Mesenchymal stem cell (in vitro differentiated cells and primary cell): Measurements from ENCODE around the gene SRRT.
A peak's percentile ranks its signal among the peaks of the same experiment; 100 is the strongest.

Source experiments
- DNase-seq: peaks from one replicate; pipeline ENCODE4 v3.0.0-alpha.2; 2013
- H2AFZ ChIP-seq: one replicate; pipeline ENCODE4 v1.6.1; 2013; ENCODE audit warnings: low read depth, mild to moderate bottlenecking, control low read depth, inconsistent platforms, low read length, moderate library complexity
- H2AK5ac ChIP-seq: 2 replicates; pipeline ENCODE4 v1.6.1; 2013; ENCODE audit warnings: low read length, moderate library complexity, mild to moderate bottlenecking, inconsistent platforms; ENCODE audit not compliant: severe bottlenecking
- H2BK120ac ChIP-seq: one replicate; pipeline ENCODE4 v1.6.1; 2013; ENCODE audit warnings: low read depth, mild to moderate bottlenecking, inconsistent platforms, low read length, moderate library complexity
- H2BK12ac ChIP-seq, 2 experiments: one replicate each; pipeline ENCODE4 v1.6.1; 2013; ENCODE audit warnings: inconsistent platforms in 2 of 2, low read length in 2 of 2, mild to moderate bottlenecking in 2 of 2, moderate library complexity in 2 of 2, control low read depth in 1 of 2
- H2BK15ac ChIP-seq: one replicate; pipeline ENCODE4 v1.6.1; 2013; ENCODE audit warnings: mild to moderate bottlenecking, low read depth, inconsistent platforms; ENCODE audit not compliant: poor library complexity, severe bottlenecking
- H2BK5ac ChIP-seq: 2 replicates; pipeline ENCODE4 v1.6.1; 2013; ENCODE audit warnings: low read depth, mild to moderate bottlenecking, low read length, control low read depth, inconsistent platforms; ENCODE audit not compliant: poor library complexity, severe bottlenecking
- H3K14ac ChIP-seq, 2 experiments: one replicate each; pipeline ENCODE4 v1.6.1; 2013; ENCODE audit warnings: inconsistent platforms in 2 of 2, low read length in 2 of 2, control low read depth in 1 of 2, mild to moderate bottlenecking in 1 of 2, moderate library complexity in 1 of 2
- H3K18ac ChIP-seq, 2 experiments: one replicate each; pipeline ENCODE4 v1.6.1; 2013; ENCODE audit warnings: inconsistent platforms in 2 of 2, low read length in 2 of 2, control low read depth in 1 of 2, low read depth in 1 of 2, mild to moderate bottlenecking in 1 of 2
- H3K23ac ChIP-seq, 2 experiments: one replicate each; pipeline ENCODE4 v1.6.1; 2013; ENCODE audit warnings: inconsistent platforms in 2 of 2, low read length in 2 of 2, mild to moderate bottlenecking in 2 of 2, moderate library complexity in 2 of 2, control low read depth in 1 of 2
- H3K27ac ChIP-seq: 2 replicates; pipeline ENCODE4 v1.5.1; 2013; ENCODE audit warnings: mild to moderate bottlenecking, moderate library complexity, low read length, control low read depth, inconsistent platforms; ENCODE audit not compliant: poor library complexity, severe bottlenecking
- H3K27me3 ChIP-seq, 2 experiments: 2 replicates each; pipeline versions ENCODE4 v1.6.1 to v1.7.0; 2013; ENCODE audit warnings: low read length in 2 of 2, mild to moderate bottlenecking in 2 of 2, moderate library complexity in 2 of 2, control low read depth in 1 of 2, inconsistent platforms in 1 of 2; ENCODE audit not compliant: control insufficient read depth in 1 of 2, insufficient read depth in 1 of 2
- H3K36me3 ChIP-seq, 2 experiments: 2 replicates each; pipeline versions ENCODE4 v1.6.1 to v1.7.0; 2013; ENCODE audit warnings: low read length in 2 of 2, control low read depth in 1 of 2, inconsistent platforms in 1 of 2, low read depth in 1 of 2, mild to moderate bottlenecking in 1 of 2; ENCODE audit not compliant: insufficient read depth in 2 of 2, control insufficient read depth in 1 of 2
- H3K4ac ChIP-seq, 2 experiments: one replicate each; pipeline ENCODE4 v1.6.1; 2013; ENCODE audit warnings: inconsistent platforms in 2 of 2, low read length in 2 of 2, mild to moderate bottlenecking in 2 of 2, moderate library complexity in 2 of 2, control low read depth in 1 of 2, low read depth in 1 of 2
- H3K4me1 ChIP-seq: 2 replicates; pipeline ENCODE4 v1.6.1; 2013; ENCODE audit warnings: low read depth, low read length, control low read depth; ENCODE audit not compliant: control insufficient read depth, insufficient read depth
- H3K4me2 ChIP-seq: 2 replicates; pipeline ENCODE4 v1.6.1; 2013; ENCODE audit warnings: low read length, mild to moderate bottlenecking, inconsistent platforms; ENCODE audit not compliant: poor library complexity, severe bottlenecking
- H3K4me3 ChIP-seq, 2 experiments: 2 replicates each; pipeline versions ENCODE4 v1.5.1 to v1.7.0; 2013; ENCODE audit warnings: low read length in 2 of 2, mild to moderate bottlenecking in 2 of 2, control low read depth in 1 of 2, low read depth in 1 of 2; ENCODE audit not compliant: insufficient read depth in 1 of 2
- H3K79me1 ChIP-seq: replicated peaks from 2 replicates; pipeline ENCODE4 v1.6.1; 2013; ENCODE audit warnings: mild to moderate bottlenecking, control low read depth, low read length, inconsistent platforms; ENCODE audit not compliant: poor library complexity, severe bottlenecking
- H3K9ac ChIP-seq: 2 replicates; pipeline ENCODE4 v1.7.0; 2013; ENCODE audit warnings: mild to moderate bottlenecking, low read length, moderate library complexity
- H3K9me3 ChIP-seq: 2 replicates; pipeline ENCODE4 v1.7.0; 2013; ENCODE audit warnings: mild to moderate bottlenecking, low read length; ENCODE audit not compliant: control insufficient read depth
- H4K8ac ChIP-seq: one replicate; pipeline ENCODE4 v1.6.1; 2013; ENCODE audit warnings: inconsistent platforms, mild to moderate bottlenecking, low read length, moderate library complexity
- H4K91ac ChIP-seq: one replicate; pipeline ENCODE4 v1.6.1; 2013; ENCODE audit warnings: mild to moderate bottlenecking, low read length, inconsistent platforms
- WGBS: methylation state at CpG from one replicate; pipeline ENCODE4 v1.1.7; 2013; ENCODE audit warnings: mixed read lengths; 5-methylcytosine and 5-hydroxymethylcytosine counted together

The SRRT gene

GRCh38 chr7:100830396-100830795 lies 44.5 kb upstream of the SRRT start:
- Histone ChIP-seq H3K9me3 (no peaks in the 10 kb centered on the region), H3K4me3 (no peak overlapping the region), H3K23ac (no peak overlapping the region), H2AFZ (no peak overlapping the region), H2BK5ac (no peak overlapping the region), H3K4me2 (no peak overlapping the region), H3K18ac (no peak overlapping the region), H2BK120ac (no peak overlapping the region), H4K8ac (no peak overlapping the region), H3K27me3 (peaks cover 0 to 5% of the 10 kb centered on the region in 2 experiments), H3K14ac (no peak overlapping the region), H3K36me3 (no peaks in the 10 kb centered on the region), H3K79me1 (no peaks in the 10 kb centered on the region), H3K27ac (no peak overlapping the region), H2BK15ac (no peak overlapping the region), H4K91ac (no peak overlapping the region), H3K4me1 (peaks cover 9% of the 10 kb centered on the region), H2BK12ac (no peak overlapping the region), H2AK5ac (no peak overlapping the region), H3K9ac (no peak overlapping the region), H3K4ac (no peak overlapping the region)
- 79% methylated on average over 2 of the region's 4 CpGs for WGBS
- DNase-seq: no peak

- H3K4me1 ChIP-seq: peaks cover 18% of the 10 kb centered on the region
- no peak overlapping the region for H2AFZ ChIP-seq
- H3K18ac ChIP-seq: no peak overlapping the region
- no peak overlapping the region for H2BK120ac ChIP-seq
- H3K9ac ChIP-seq: no peak overlapping the region
- H3K79me1 ChIP-seq: no peaks in the 10 kb centered on the region
- no peak overlapping the region for H3K27ac ChIP-seq
- no peak overlapping the region for H4K91ac ChIP-seq
- no peak for DNase-seq
- H3K23ac ChIP-seq: no peak overlapping the region
- no peak overlapping the region for H3K4me2 ChIP-seq
- H2BK5ac ChIP-seq: no peak overlapping the region
- no peaks in the 10 kb centered on the region for H3K36me3 ChIP-seq
- no peaks in the 10 kb centered on the region for H3K9me3 ChIP-seq
- WGBS: 80% methylated on average over 1 of the region's 5 CpGs
- H3K14ac ChIP-seq: no peak overlapping the region
- peaks cover 0 to 5% of the 10 kb centered on the region in 2 experiments for H3K27me3 ChIP-seq
- H3K4ac ChIP-seq: no peak overlapping the region
- no peak overlapping the region for H3K4me3 ChIP-seq
- no peak overlapping the region for H2BK12ac ChIP-seq
- no peak overlapping the region for H2BK15ac ChIP-seq
- H2AK5ac ChIP-seq: no peak overlapping the region
- H4K8ac ChIP-seq: no peak overlapping the region
Measured at GRCh38 chr7:100832281-100832633, 42.6 kb upstream of the SRRT start.

GRCh38 chr7:100835903-100836811 lies 38.7 kb upstream of the SRRT start:
- Histone ChIP-seq H4K91ac (peak overlapping the region; percentile 87), H3K4me2 (peak overlapping the region; percentile 4), H3K4me3 (no peak overlapping the region), H2BK15ac (peak overlapping the region; percentile 90), H3K14ac (no peak overlapping the region), H2BK120ac (peak overlapping the region; percentile 1), H2BK12ac (peak overlapping the region; percentile 72 to 83), H3K9ac (no peak overlapping the region), H3K18ac (peak overlapping the region; percentile 22 to 45), H3K27ac (peak overlapping the region; percentile 63), H4K8ac (peak overlapping the region; percentile 99), H3K27me3 (no peaks in the 10 kb centered on the region), H3K23ac (no peak overlapping the region), H3K9me3 (no peaks in the 10 kb centered on the region), H3K79me1 (no peaks in the 10 kb centered on the region), H3K36me3 (no peaks in the 10 kb centered on the region), H2AFZ (peak overlapping the region; percentile 62), H2AK5ac (peak overlapping the region; percentile 87), H3K4me1 (peaks cover 14% of the 10 kb centered on the region), H2BK5ac (no peak overlapping the region), H3K4ac (peak overlapping the region; percentile 3 to 21)
- 17% methylated on average over 14 of the region's 17 CpGs for WGBS
- no peak for DNase-seq

GRCh38 chr7:100836812-100837098 lies 38.1 kb upstream of the SRRT start:
- no peak overlapping the region for H2BK5ac ChIP-seq
- DNase-seq: no peak

More at GRCh38 chr7:100836812-100837098, 38.1 kb upstream of the SRRT start:
- Histone ChIP-seq H4K8ac (peak overlapping the region; percentile 99), H3K27ac (peak overlapping the region; percentile 63), H3K23ac (no peak overlapping the region), H3K36me3 (no peaks in the 10 kb centered on the region), H3K9me3 (no peaks in the 10 kb centered on the region), H2BK120ac (peak overlapping the region; percentile 1), H3K14ac (no peak overlapping the region), H3K18ac (peak overlapping the region in 1 of 2 experiments; percentile 81), H3K9ac (peak overlapping the region; percentile 83), H2BK15ac (no peak overlapping the region), H3K4me3 (peak overlapping the region in 1 of 2 experiments; percentile 77), H3K4ac (peak overlapping the region; percentile 21 to 76), H3K4me2 (peak overlapping the region; percentile 16), H3K79me1 (no peaks in the 10 kb centered on the region), H2AFZ (peak overlapping the region; percentile 0), H4K91ac (peak overlapping the region; percentile 82), H3K4me1 (peaks cover 14% of the 10 kb centered on the region), H3K27me3 (no peaks in the 10 kb centered on the region), H2BK12ac (no peak overlapping the region), H2AK5ac (peak overlapping the region; percentile 5)
- 2% methylated on average over 5 of the region's 6 CpGs for WGBS
